CD4-positive, alpha-beta memory T cell (primary cell): Measurements from ENCODE around the gene SHISA9. TPM values are rescaled to one million over a fixed set of nuclear protein-coding genes. Genes with fewer than 3 reads are reported as not detected.

ENCODE experiments used
- CTCF ChIA-PET: fragments of 350-600 bp; sonication (Branson Sonifier 250); formaldehyde crosslinking; loops from one replicate; lab custom pipeline; 2021; ENCODE audit warnings: inconsistent platforms; ENCODE audit not compliant: partially characterized antibody; lab: Charles Lee
- POLR2A ChIA-PET: fragments of 350-600 bp; sonication (Branson Sonifier 250); formaldehyde crosslinking; loops from one replicate; lab custom pipeline; 2021; ENCODE audit not compliant: partially characterized antibody; lab: Charles Lee
- DNase-seq, 5 donors: peaks; one replicate each; pipeline versions ENCODE4 v3.0.0 to v3.0.0-alpha.2; 2020 to 2022; ENCODE audit warnings: mixed read lengths in 1 of 5
- H3K27ac ChIP-seq: one replicate; pipeline ENCODE4 v1.7.0; 2013; ENCODE audit warnings: low read depth, low read length
- H3K27me3 ChIP-seq: 2 replicates; pipeline ENCODE4 v1.7.0; 2013; ENCODE audit warnings: mild to moderate bottlenecking, low read length, moderate library complexity; ENCODE audit not compliant: insufficient read depth
- H3K36me3 ChIP-seq: 2 replicates; pipeline ENCODE4 v1.7.0; 2013; ENCODE audit warnings: mild to moderate bottlenecking, low read length, moderate library complexity; ENCODE audit not compliant: insufficient read depth
- H3K4me1 ChIP-seq: 2 replicates; pipeline ENCODE4 v1.7.0; 2013; ENCODE audit warnings: mild to moderate bottlenecking, low read length, moderate library complexity; ENCODE audit not compliant: insufficient read depth
- H3K4me3 ChIP-seq, 2 donors: one replicate each; pipeline ENCODE4 v1.7.0; 2013; ENCODE audit warnings: low read length in 2 of 2, mild to moderate bottlenecking in 1 of 2
- H3K9me3 ChIP-seq, 2 donors: one replicate each; pipeline ENCODE4 v1.7.0; 2013; ENCODE audit warnings: low read length in 2 of 2, control low read depth in 1 of 2; ENCODE audit not compliant: control insufficient read depth in 1 of 2
- H3K27ac Mint-ChIP-seq, 7 donors: one replicate each; pipeline ENCODE4 v1.8.0; 2020 to 2021; ENCODE audit warnings: mixed read lengths in 7 of 7, mild to moderate bottlenecking in 6 of 7, inconsistent platforms in 3 of 7, moderate library complexity in 3 of 7
- H3K27me3 Mint-ChIP-seq, 2 donors: one replicate each; pipeline ENCODE4 v1.8.0; 2020 to 2021; ENCODE audit warnings: mixed read lengths in 2 of 2
- H3K36me3 Mint-ChIP-seq, 2 donors: one replicate each; pipeline ENCODE4 v1.8.0; 2020 to 2021; ENCODE audit warnings: mixed read lengths in 2 of 2, inconsistent platforms in 1 of 2, mild to moderate bottlenecking in 1 of 2
- H3K4me1 Mint-ChIP-seq, 4 donors: one replicate each; pipeline ENCODE4 v1.8.0; 2020 to 2021; ENCODE audit warnings: mixed read lengths in 4 of 4, mild to moderate bottlenecking in 1 of 4
- H3K4me3 Mint-ChIP-seq, 8 donors: one replicate each; pipeline ENCODE4 v1.8.0; 2020 to 2021; ENCODE audit warnings: mixed read lengths in 8 of 8, mild to moderate bottlenecking in 7 of 8, moderate library complexity in 6 of 8, inconsistent platforms in 3 of 8
- H3K9me3 Mint-ChIP-seq, 8 donors: one replicate each; pipeline ENCODE4 v1.8.0; 2020 to 2021; ENCODE audit warnings: mixed read lengths in 8 of 8, mild to moderate bottlenecking in 5 of 8, inconsistent platforms in 3 of 8, moderate library complexity in 1 of 8
- intact Hi-C: fragments of 100-400 bp; cut with micrococcal nuclease; formaldehyde crosslinking; loops from one replicate; pipeline ENCODE4 v1.15.1; 2023
- polyA plus RNA-seq, 2 donors: library from polyadenylated mRNA; unstranded; fragments of 300-500 nt; fragmentation: Illumina TruSeq; gene quantifications; one replicate each; pipeline ENCODE4 v1.2.3, GENCODE V29; 2021
- total RNA-seq, 2 experiments: library from RNA; stranded (reverse); gene quantifications; one replicate each; pipeline ENCODE4 v1.2.3, GENCODE V29; 2021

The SHISA9 gene
- total and polyA plus RNA-seq, 4 experiments from 2014 or later = not detected

DNA sequence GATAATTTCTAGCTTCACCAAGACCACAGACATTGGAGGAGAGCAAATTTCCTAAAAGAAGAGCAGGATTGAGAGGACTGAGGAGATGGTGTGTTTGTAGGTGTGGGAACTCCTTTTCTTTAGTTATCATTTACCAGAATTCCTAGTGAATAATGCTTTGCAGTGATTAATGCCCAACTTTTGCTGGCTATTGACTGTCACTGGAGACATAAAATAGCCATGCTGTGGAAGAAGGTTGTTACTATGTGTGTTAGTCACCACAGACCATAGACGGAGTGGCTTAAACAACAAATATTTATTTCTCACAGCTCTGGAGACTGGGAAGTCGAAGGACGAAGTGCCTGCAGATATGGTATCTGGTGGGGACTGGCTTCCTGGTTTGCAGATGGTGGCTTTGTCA lies 179.1 kb downstream of the SHISA9 start:
- H3K4me1 Mint-ChIP-seq = no peaks in the 10 kb centered on the region
- H3K4me3 ChIP-seq = no peak overlapping the region
- no peaks in the 10 kb centered on the region for H3K4me1 ChIP-seq
- H3K27me3 Mint-ChIP-seq = peaks cover 0 to 1% of the 10 kb centered on the region in 2 donors
- H3K9me3 Mint-ChIP-seq = peaks cover 0 to 14% (median 5%) of the 10 kb centered on the region in 8 donors
- H3K36me3 Mint-ChIP-seq = no peaks in the 10 kb centered on the region
- no peak for DNase-seq
- ChIA-PET POLR2A (no interaction called here), CTCF (no interaction called here)
- H3K27ac ChIP-seq = no peak overlapping the region
- no peaks in the 10 kb centered on the region for H3K9me3 ChIP-seq
- H3K27me3 ChIP-seq = no peaks in the 10 kb centered on the region
- H3K4me3 Mint-ChIP-seq = no peak overlapping the region
- H3K27ac Mint-ChIP-seq = no peak overlapping the region
- intact Hi-C loops = no loop called here
- H3K36me3 ChIP-seq = no peaks in the 10 kb centered on the region

DNA sequence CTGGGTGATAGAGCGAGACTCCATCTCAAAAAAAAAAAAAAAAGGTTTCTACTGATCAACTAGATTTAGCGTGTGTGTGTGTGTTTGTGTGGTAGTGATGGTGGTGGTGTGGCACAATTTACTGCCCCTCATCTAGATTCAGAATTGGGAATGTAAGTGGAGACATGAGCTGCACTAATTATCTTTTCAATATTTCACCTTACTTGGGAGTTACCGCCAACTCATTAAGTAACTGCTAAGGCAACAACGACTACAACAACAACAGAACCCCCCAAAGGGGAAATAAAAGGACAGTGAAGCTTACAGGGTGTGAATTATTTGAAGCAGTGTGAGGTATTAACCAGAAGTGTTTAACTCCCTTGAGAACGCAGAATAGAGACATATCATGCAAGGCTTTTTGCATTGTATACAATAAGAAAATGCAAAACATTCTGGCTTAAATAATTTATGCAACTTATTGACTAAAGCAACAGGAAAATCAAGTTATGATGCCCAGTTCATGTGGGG lies 180.5 kb downstream of the SHISA9 start:
- intact Hi-C loops = no loop called here
- no peak overlapping the region for H3K4me3 ChIP-seq
- no peaks in the 10 kb centered on the region for H3K4me1 ChIP-seq
- no peaks in the 10 kb centered on the region for H3K9me3 ChIP-seq
- no peak overlapping the region for H3K27ac ChIP-seq
- Mint-ChIP-seq H3K27ac (no peak overlapping the region), H3K36me3 (no peaks in the 10 kb centered on the region), H3K9me3 (peaks cover 0 to 15% (median 7%) of the 10 kb centered on the region in 8 donors), H3K27me3 (peaks cover 0 to 1% of the 10 kb centered on the region in 2 donors), H3K4me1 (no peaks in the 10 kb centered on the region), H3K4me3 (no peak overlapping the region)
- H3K27me3 ChIP-seq = no peaks in the 10 kb centered on the region
- ChIA-PET POLR2A (no interaction called here), CTCF (no interaction called here)
- no peak for DNase-seq
- no peaks in the 10 kb centered on the region for H3K36me3 ChIP-seq

DNA sequence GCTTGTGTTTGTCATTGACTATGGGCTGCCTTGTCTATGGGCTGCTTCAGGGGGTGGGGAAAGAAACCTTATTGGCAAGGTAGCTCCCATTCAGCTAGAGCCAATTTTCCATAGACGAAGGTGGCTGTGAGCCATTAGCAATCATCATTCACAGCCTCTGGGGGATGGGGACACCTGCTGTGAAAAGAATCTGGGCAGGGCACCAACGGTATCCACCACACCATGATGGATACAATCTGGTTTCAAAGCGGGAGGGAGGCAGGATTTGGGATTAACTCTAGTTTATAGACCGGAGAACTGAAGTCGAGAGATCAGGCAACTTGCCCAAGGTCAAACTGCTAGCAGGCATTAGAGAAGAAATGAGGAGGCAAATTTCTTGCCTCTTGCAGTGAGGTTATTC lies 182.3 kb downstream of the SHISA9 start:
- H3K9me3 Mint-ChIP-seq = peaks cover 0 to 19% (median 7%) of the 10 kb centered on the region in 8 donors
- Histone ChIP-seq H3K9me3 (no peaks in the 10 kb centered on the region), H3K27me3 (no peaks in the 10 kb centered on the region), H3K36me3 (no peaks in the 10 kb centered on the region), H3K27ac (no peak overlapping the region), H3K4me3 (no peak overlapping the region), H3K4me1 (no peaks in the 10 kb centered on the region)
- ChIA-PET CTCF (no interaction called here), POLR2A (no interaction called here)
- intact Hi-C loops = no loop called here
- H3K36me3 Mint-ChIP-seq = no peaks in the 10 kb centered on the region
- no peaks in the 10 kb centered on the region for H3K4me1 Mint-ChIP-seq
- DNase-seq = no peak
- H3K27me3 Mint-ChIP-seq = no peaks in the 10 kb centered on the region
- no peak overlapping the region for H3K4me3 Mint-ChIP-seq
- H3K27ac Mint-ChIP-seq = no peak overlapping the region

DNA sequence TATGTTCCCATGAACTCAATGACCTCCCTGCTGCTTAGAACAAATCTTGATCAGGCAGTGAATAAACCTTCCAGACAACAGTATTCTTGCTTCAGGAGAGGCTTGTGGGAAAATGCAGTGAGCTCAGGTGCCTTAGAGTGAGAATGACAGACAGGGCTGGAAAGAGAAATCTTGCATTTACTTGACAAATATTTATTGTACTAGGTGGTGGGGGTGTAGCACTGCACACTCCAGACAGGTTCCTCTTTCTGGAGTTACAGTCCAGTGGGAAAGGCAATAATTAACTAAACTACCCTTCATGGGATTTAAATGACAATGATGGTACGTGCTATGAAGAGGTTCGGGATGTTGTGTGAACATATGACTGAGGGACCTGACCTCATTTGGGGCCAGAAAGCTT lies 182.9 kb downstream of the SHISA9 start:
- no peak overlapping the region for H3K4me3 Mint-ChIP-seq
- H3K9me3 Mint-ChIP-seq = peaks cover 0 to 19% (median 8%) of the 10 kb centered on the region in 8 donors
- H3K27ac Mint-ChIP-seq = no peak overlapping the region
- no peak overlapping the region for H3K27ac ChIP-seq
- H3K4me1 Mint-ChIP-seq = no peaks in the 10 kb centered on the region
- H3K4me1 ChIP-seq = no peaks in the 10 kb centered on the region
- DNase-seq = no peak
- H3K4me3 ChIP-seq = no peak overlapping the region
- no peaks in the 10 kb centered on the region for H3K36me3 Mint-ChIP-seq
- CTCF ChIA-PET = no interaction called here
- intact Hi-C loops = no loop called here
- no peaks in the 10 kb centered on the region for H3K36me3 ChIP-seq
- POLR2A ChIA-PET = no interaction called here
- no peaks in the 10 kb centered on the region for H3K9me3 ChIP-seq
- no peaks in the 10 kb centered on the region for H3K27me3 ChIP-seq
- no peaks in the 10 kb centered on the region for H3K27me3 Mint-ChIP-seq

DNA sequence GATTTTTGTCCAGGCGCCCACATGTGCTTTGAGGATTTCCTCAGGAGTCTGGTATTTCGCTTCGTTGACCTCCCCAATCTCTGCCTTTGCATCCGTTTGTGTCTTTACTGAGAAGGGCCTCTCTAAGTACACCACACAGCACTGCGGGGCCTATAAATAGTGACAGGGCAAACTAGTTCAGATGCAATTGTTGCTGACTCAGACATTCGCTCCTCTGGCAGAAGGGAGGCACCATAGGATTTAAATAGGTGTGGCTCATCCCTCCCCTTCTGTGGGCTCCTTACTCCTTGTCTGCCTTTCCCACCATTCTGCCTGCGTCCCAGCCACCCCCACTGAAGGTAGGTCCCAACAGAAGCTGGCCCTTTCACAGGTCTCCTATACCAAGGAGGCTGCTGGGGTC lies 192.3 kb downstream of the SHISA9 start:
- Mint-ChIP-seq H3K4me3 (no peak overlapping the region), H3K9me3 (peaks cover 2 to 37% (median 18%) of the 10 kb centered on the region in 8 donors), H3K4me1 (no peaks in the 10 kb centered on the region), H3K27me3 (no peaks in the 10 kb centered on the region), H3K27ac (no peak overlapping the region), H3K36me3 (no peaks in the 10 kb centered on the region)
- Histone ChIP-seq H3K4me1 (no peaks in the 10 kb centered on the region), H3K27me3 (no peaks in the 10 kb centered on the region), H3K4me3 (no peak overlapping the region), H3K36me3 (no peaks in the 10 kb centered on the region), H3K9me3 (peaks cover 0 to 4% of the 10 kb centered on the region in 2 donors), H3K27ac (no peak overlapping the region)
- CTCF ChIA-PET = no interaction called here
- POLR2A ChIA-PET = no interaction called here
- intact Hi-C loops = no loop called here
- no peak for DNase-seq

DNA sequence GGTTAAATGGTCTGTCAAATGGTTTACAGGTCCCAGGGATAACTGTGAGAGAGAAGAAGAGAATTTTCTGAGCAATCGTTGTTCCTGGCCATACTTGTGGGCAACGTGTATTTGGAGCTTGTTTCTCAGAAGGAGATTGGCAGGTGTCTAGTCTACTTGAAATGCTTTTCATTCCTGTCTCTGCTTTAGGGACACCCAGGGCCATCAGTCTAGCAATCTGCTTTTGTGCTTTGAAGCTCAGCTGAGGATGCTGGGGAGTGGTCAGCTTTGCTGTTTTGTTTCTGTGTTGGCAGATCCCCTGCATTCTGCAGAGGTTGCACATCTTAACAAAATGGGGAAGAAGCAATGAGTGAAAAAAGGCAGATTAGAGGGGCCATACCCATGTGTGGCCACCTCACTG lies 193.7 kb downstream of the SHISA9 start:
- H3K27me3 ChIP-seq = no peaks in the 10 kb centered on the region
- intact Hi-C loops = no loop called here
- H3K4me1 ChIP-seq = no peaks in the 10 kb centered on the region
- H3K36me3 ChIP-seq = no peaks in the 10 kb centered on the region
- no peak overlapping the region for H3K4me3 Mint-ChIP-seq
- H3K9me3 ChIP-seq = peaks cover 0 to 4% of the 10 kb centered on the region in 2 donors
- H3K4me3 ChIP-seq = no peak overlapping the region
- no peak for DNase-seq
- no peaks in the 10 kb centered on the region for H3K27me3 Mint-ChIP-seq
- H3K36me3 Mint-ChIP-seq = no peaks in the 10 kb centered on the region
- no peaks in the 10 kb centered on the region for H3K4me1 Mint-ChIP-seq
- POLR2A ChIA-PET = no interaction called here
- H3K9me3 Mint-ChIP-seq = peaks cover 2 to 36% (median 16%) of the 10 kb centered on the region in 8 donors
- no peak overlapping the region for H3K27ac ChIP-seq
- H3K27ac Mint-ChIP-seq = no peak overlapping the region
- CTCF ChIA-PET = no interaction called here

DNA sequence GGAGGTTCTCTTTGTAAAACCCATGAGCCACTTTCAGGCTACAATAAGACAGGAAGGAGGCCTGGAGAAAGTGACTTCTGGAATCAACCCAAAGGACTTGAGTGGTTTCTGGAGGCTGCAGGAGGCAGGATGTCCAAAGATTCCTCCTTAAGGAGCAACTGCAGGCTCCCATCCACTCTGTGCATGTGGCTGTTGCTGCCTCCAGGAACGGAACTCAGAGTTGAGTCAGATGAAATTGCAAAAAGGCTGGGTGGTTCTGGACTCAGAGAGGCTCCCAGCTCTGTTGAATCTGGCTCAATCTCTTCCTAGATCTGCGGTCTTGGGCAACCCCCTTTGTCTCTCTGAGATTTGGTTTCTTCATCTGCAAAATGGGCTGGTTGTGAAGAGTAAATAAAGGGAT lies 197.1 kb downstream of the SHISA9 start:
- CTCF ChIA-PET = no interaction called here
- Mint-ChIP-seq H3K27ac (no peak overlapping the region), H3K4me3 (no peak overlapping the region), H3K9me3 (peaks cover 0 to 13% (median 4%) of the 10 kb centered on the region in 8 donors), H3K36me3 (no peaks in the 10 kb centered on the region), H3K27me3 (no peaks in the 10 kb centered on the region), H3K4me1 (no peaks in the 10 kb centered on the region)
- Histone ChIP-seq H3K4me1 (no peaks in the 10 kb centered on the region), H3K9me3 (peaks cover 0 to 4% of the 10 kb centered on the region in 2 donors), H3K36me3 (no peaks in the 10 kb centered on the region), H3K27me3 (no peaks in the 10 kb centered on the region), H3K4me3 (no peak overlapping the region), H3K27ac (no peak overlapping the region)
- intact Hi-C loops = no loop called here
- POLR2A ChIA-PET = no interaction called here
- no peak for DNase-seq

DNA sequence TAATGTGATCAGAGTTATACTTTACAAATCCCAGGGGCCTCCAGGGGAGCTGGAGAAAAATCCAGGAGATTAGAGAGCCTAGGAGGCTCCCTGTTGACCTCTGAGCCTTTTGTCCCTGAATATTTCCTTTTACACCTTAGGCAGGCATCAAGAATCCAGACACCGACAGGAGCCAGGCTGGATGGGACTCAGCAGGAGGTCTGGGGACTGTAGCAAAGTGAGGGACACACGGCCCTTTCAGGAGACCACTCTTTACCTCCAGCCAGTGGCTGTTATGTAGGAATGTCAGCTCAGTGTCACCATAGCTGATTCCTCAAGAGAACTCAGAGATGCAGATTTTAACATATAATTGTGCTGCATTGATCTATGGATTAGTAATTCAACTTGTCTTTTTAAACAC lies 198.4 kb downstream of the SHISA9 start:
- Histone ChIP-seq H3K27ac (no peak overlapping the region), H3K36me3 (no peaks in the 10 kb centered on the region), H3K9me3 (peaks cover 0 to under 1% of the 10 kb centered on the region in 2 donors), H3K27me3 (no peaks in the 10 kb centered on the region), H3K4me1 (no peaks in the 10 kb centered on the region), H3K4me3 (no peak overlapping the region)
- intact Hi-C loops = no loop called here
- no peak overlapping the region for H3K4me3 Mint-ChIP-seq
- no peak for DNase-seq
- no peaks in the 10 kb centered on the region for H3K4me1 Mint-ChIP-seq
- H3K27me3 Mint-ChIP-seq = no peaks in the 10 kb centered on the region
- POLR2A ChIA-PET = no interaction called here
- peaks cover 0 to 18% (median 4%) of the 10 kb centered on the region in 8 donors for H3K9me3 Mint-ChIP-seq
- H3K36me3 Mint-ChIP-seq = no peaks in the 10 kb centered on the region
- H3K27ac Mint-ChIP-seq = no peak overlapping the region
- CTCF ChIA-PET = no interaction called here
